ENCODE results near the gene CCK. TPM values are rescaled to one million over a fixed set of nuclear protein-coding genes. Genes with fewer than 3 reads are reported as not detected.

Gene CCK
- polyA plus RNA-seq, 3 donors, result 0.25 TPM; not detected in 2

DNA sequence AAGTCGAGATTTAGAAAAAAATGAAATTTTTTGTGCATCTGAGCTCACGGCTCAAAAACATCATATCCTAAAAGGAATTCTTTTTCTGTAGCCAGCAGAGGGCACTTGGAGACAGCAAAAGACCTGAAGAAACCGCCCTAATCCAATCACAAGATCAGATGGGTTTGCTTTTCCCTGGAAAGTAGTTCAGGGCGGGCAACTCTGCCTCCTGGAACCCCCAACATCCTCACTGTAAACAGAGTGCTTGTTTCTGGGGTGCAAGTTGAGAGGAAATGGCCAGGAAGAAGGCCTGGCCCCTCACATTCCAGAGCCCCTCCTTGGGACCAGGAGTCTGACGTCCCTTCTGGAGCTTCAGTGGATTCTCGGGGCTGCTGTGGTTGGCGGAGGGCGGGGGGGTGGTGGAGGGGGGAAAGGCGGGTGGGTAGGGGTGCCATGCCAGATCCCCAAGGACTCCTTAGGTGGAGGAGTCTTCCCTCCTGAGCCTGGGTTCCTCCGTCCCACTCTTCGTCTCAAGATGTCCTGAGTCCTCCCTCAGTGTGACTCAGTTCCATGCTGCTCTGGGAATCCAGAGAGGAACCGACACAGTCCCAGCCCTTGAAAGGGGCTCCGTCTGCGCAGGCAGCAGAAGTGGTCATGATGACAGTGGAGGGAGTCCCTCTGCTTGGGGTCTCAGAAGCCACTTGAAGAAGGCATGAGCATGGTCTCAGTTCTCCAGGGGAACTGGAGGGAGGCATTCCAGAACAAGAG, 35.9 kb downstream of the CCK start:
- H3K27ac ChIP-seq (ENCODE audit: low read depth, low read length), result no peak overlapping the region
- WGBS, 3 donors, result 39 to 54% (median 40%) methylated on average over 14 of the region's 14 CpGs

DNA sequence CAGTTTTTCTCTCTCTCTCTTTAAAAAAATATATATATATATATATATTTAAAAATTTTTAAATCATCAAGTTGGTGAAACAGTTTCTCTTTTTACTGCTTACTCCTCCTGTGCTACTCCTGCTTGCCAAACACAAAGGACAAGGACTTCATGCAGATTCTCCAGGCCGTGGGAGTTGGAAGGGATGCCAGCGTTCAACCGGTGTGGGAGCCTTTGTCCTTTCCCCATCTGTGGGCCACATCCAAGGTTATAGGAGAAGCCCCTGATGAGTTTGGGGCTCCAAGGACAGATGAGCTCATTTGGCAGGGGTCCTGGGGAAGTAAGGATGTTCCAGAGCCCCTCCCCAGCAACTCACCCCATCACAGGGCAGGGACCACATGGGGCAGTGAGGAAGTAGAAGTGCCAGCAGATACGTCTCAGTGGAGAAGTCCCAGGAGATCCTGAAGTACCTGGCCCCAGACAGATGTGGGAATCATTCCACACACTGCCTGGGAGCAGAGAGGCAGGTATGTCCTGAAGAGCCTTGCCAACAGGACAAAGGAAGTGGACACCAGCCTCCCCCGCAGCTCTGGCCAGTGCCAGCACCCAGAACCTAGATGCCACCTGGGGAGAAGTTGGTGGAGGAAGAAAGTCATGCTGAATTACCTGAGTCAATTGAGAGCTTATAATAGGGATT, 36.6 kb downstream of the CCK start:
- no peak overlapping the region for H3K27ac ChIP-seq (ENCODE audit: low read depth, low read length)
- 51 to 62% (median 52%) methylated on average over 5 of the region's 5 CpGs for WGBS, 3 donors

DNA sequence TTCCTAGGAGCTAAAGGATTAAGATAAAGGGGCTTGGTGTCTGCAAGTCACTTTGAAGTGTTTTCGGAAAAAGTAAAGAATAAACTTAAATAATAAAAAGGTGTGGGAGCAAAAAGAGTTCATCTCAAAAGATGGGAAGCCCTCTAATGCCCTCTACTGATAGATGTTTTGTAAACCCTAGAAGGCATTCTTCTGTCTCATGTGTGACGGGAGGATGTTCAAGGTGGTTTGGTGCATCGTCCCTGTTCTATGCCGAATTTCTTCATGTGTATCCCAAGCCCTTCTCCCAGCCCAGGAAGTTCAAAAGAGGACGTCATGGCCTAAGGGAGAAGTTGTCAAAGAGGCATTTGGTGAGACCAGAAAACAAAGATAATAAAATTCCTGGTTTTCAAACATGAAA, 37.2 kb downstream of the CCK start:
- 38 to 55% (median 47%) methylated on average over 5 of the region's 5 CpGs for WGBS, 3 donors
- H3K27ac ChIP-seq (ENCODE audit: low read depth, low read length), result no peak overlapping the region

DNA sequence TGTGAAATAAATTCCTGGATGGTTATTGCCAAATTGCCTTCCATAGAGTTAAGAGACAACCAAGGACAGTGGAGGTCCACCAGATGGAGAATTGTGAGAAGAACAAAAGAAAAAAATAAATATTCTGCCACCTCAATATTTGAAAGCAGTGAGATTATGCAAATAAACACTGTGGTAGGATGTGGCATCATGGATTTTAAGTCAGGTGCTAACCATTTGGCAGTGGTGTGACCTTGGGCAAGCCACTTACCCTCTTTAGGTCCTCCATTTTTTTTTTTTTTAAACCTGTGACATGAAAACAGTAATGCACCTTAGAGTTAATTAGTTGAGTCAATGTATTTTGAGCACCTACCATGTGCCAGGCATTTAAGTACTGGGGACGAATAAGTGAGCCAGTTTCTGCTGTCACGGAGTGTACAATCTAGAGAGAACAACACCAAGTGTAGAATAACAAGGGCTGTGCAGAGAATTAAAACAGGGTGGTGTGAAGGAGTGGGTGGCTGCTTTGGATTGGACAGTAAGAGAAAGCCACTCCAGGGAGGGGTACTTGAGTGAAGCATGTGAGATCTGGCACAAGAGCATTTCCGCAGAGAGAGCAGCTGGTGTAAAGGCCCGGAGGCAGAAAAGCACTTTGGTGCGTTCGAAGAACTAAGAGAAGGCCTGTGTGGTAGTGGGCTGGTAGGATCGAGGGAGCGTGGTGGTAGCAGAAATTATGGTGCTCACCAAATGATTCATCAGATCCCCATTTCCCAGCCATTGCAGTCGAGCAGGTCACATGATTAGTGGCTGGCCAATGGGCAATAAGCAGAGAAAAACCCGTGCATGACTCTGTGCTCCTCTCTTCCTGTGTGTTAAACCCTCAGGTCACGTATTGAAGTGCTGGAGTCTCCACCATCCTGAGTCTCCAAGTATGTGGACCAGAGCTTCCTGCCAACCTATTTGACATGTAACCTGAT, 39.2 kb downstream of the CCK start:
- no peak overlapping the region for H3K27ac ChIP-seq (ENCODE audit: low read depth, low read length)
- 82 to 86% (median 83%) methylated on average over 11 of the region's 11 CpGs for WGBS, 3 donors

DNA sequence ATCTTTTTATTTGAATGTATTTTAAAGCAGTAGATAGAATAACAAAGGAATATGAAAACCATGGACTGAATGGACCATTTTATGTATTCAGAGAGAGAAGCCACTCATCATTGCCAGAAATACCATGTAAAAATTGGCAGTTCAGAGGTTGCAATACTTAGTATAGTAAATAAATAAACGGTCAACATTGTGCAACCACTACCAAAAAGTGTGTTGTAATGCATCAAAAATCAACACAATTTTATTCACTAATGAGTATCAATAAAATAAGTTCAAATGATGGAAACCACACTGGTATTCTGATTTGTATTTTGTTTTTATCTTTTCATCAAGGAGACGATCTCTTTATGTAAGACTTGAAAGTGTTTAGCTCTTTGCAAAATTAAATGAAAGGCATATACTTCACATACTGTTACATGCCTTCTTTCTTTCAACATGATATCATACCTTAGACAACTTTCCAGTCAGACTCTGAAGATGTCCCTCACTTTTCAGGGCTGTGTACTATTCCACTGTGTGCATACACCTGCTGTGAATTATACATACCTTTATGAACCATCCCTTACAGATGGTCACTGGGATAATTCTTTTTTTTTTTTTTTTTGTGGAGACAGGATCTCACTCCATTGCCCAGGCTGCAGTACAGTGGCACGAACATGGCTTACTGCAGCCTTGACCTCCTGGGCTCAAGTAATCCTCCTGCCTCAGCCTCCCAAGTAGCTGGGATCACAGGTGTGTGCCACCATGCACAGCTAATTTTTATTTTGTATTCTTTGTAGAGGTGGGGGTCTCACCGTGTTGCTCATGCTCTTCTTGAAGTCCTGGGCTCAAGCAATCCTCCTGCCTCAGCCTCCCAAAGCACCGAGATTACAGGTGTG, 40.3 kb downstream of the CCK start:
- 69 to 94% (median 88%) methylated on average over 5 of the region's 5 CpGs for WGBS, 3 donors
- no peak overlapping the region for H3K27ac ChIP-seq (ENCODE audit: low read depth, low read length)

DNA sequence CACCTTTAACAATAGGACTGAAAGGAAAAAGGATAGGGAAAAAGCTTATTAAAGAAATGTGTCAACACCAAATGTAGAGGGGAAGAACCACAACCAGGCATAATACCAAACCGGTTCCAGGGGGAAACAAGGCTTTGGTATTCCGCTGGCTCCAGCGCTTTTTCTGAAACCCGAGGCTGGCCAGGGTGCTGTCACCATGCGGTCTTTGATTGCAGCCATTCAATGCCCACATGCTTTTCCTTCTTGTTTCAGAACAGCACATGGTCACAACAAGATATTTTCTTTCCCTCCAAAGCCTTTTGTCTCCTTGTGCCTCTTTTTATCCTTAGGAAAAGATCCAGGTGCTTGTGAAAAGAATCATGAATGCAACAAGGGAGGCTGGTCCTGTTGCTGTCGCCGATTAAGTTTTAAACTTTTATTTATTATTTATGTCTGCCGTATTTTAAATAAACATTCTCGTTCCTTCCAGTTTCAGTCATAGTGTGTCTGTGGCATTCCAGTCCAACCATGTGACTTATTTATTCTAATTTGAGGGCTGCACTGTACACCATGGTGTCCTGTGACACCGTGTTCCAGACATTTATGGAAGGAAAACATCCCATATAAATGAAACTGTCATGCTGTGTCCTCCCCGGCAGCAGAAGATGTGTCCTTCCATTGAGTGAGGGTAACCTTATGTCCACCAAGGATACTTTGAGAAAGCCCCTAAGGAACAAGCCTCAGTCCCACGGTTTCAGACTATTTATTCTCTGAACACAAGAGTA, 41.1 kb downstream of the CCK start:
- H3K27ac ChIP-seq (ENCODE audit: low read depth, low read length), result no peak overlapping the region
- WGBS, 3 donors, result 75 to 85% (median 80%) methylated on average over 12 of the region's 12 CpGs

DNA sequence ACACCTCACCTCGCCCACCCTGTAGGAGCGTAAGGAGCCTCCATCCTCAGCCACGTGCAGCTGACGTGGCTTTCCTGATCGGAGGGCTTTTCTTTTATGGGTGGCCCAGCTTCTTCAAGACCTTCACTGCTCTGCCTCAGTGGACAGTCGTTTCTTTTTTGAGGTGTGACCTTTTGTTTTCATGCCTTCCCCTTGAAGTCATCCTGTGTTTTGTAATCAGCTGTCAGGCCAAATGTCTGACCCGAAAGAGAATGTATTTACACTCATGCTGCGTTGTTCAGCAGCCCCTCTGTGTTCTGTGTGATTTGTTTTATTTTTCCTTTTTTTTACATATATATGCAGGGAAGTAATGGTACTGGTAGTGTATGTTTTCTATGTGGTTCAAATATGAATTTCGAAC, 41.8 kb downstream of the CCK start:
- WGBS, 3 donors, result 82 to 86% (median 83%) methylated on average over 9 of the region's 9 CpGs
- no peak overlapping the region for H3K27ac ChIP-seq (ENCODE audit: low read depth, low read length)

DNA sequence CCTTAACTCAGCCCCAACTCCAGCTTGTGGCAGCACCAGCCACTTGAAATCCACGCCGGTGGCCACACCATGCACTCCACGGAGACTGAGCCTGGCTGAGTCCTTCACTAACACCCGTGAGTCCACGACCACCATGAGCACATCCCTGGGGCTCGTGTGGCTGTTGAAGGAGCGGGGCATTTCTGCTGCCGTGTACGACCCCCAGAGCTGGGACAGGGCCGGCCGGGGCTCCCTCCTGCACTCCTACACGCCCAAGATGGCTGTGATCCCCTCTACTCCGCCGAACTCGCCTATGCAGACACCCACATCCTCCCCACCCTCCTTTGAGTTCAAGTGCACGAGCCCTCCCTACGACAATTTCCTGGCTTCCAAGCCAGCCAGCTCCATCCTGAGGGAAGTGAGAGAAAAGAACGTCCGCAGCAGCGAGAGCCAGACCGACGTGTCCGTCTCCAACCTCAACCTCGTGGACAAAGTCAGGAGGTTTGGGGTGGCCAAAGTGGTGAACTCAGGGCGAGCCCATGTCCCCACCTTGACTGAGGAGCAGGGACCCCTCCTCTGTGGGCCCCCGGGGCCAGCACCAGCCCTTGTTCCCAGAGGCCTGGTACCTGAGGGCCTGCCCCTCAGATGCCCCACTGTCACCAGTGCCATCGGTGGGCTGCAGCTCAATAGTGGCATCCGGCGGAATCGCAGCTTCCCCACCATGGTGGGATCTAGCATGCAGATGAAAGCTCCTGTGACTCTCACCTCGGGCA, 42.9 kb downstream of the CCK start:
- no peak overlapping the region for H3K27ac ChIP-seq (ENCODE audit: low read depth, low read length)
- WGBS, 3 donors, result 88 to 92% (median 90%) methylated on average over 31 of the region's 31 CpGs

DNA sequence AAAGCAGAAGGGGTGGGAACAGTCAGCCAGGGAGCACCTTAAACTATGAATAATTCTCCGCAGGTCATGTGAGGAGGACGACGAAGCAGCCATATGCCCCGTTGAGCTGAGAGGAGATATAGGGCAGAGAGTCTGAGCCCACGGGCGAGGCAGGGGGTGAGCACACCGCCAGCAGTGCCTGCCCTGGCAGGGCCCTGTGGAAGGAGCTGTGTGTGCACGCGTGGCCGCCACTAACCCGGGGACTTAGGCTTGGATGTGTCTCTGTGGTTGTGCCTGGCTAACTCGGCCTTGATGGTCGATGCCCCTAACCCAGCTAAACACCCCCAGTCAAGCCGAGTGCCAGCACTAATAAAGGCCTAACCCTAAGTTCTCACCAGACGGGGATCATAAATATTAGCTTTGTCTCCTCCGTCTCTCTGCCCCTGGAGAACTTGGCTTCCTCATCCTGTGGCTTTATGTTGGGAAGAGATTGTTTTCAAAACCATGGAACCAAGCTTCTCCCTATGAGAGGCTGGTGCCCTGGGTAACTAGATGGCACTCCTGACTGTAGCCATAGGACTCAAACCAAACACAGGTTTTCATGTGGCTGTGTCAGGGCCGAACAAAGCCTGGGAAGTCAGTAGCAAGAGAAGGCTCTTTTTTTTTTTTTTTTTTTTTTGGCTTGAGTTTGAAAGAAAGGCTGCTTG, 45.4 kb downstream of the CCK start:
- no peak overlapping the region for H3K27ac ChIP-seq (ENCODE audit: low read depth, low read length)
- WGBS, 3 donors, result 91 to 94% (median 91%) methylated on average over 17 of the region's 17 CpGs

DNA sequence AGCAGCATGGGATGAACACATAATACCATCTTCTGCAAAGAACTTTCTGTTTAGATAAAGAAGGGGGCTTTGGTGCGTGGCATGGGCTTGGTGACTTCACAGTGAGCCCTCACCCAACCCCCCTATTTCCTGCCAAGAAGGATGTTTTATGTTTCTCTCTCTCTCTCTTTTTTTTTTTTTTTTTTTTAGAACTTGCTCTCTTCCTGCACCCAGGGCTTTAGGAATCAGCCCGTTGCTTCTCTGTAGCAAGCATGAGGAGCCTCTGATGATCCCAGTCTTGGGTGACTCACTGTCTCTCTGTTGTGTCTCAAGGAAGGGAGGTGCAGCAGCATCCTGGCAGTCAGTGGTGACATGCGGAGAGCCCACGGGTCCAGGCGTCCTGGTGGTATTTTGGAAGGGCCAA, 49.1 kb downstream of the CCK start:
- 72 to 86% (median 78%) methylated on average over 5 of the region's 5 CpGs for WGBS, 3 donors
- H3K27ac ChIP-seq (ENCODE audit: low read depth, low read length), result no peak overlapping the region

DNA sequence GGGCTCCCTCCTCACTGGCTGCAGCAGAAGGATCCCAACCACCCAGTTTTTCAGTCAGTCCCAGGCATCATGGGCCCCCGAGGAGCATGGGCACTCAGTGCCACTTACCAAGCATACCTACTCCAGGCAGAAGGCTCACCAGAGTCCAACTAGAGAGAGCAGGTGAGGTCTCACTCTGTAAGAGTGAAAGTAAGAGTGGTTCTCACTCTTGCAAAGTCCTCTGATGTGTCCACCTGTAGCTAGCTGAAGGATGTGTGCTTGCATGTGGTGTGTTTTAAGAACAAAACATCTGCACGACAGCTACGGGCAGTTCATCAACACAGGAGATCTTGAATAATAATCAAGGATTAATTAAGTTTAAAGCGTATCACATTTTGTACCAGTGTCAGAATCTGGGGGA, 49.7 kb downstream of the CCK start:
- no peak overlapping the region for H3K27ac ChIP-seq (ENCODE audit: low read depth, low read length)
- WGBS, 3 donors, result 87 to 92% (median 89%) methylated on average over 4 of the region's 4 CpGs

DNA sequence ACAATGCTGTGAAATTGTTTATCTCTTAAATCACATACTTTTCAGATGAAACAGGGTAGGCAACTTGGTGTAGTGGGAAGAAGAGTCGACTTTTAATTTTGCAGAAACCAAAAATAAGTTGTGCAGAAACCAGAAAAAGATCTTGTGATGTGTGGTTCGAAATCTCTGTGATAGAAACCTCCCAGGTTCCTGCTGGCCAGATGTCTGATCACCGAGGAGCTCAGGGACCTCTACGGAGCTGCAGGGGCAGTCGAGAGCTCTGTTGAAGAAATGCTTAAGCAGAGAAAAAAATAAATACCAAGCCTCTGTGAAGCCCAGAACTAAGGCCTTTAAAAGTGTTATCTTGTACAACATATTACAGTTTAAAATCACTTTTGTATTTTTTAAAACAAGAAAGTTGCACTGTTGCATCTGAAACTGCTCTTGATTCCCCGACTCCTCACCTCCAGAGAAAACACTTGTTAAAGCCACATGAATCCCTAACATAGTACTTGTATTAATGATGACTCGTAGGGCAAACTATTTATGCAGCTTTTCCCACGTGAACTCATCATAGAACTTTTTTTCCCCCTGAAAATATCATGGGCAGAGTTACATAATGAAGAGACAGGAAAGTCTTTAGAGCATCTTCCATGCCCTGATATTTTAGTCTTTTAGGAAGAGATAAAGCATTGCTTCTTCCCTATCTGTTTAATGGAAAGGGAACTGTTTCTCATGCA, 51.3 kb downstream of the CCK start:
- no peak overlapping the region for H3K27ac ChIP-seq (ENCODE audit: low read depth, low read length)
- WGBS, 3 donors, result 65 to 81% (median 78%) methylated on average over 8 of the region's 8 CpGs

DNA sequence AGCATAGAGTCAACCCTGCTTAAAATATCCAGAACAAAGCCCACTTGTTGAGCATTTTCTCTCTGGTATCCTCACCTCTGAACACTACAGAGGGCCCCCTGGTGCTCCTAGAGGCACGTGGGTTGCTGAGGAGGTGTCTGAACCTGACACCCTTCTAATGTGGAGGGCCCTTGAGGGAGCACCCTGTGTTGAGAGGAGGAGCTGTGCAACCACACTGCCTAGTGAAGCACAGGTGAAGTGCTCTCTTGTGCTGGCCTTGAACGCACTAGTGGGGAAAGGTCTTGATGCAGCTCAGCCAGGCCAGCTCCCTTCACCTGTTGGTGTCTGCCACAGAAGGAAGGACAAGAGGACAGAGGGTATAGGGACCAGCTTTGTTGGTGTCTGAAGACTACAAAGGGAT, 51.9 kb downstream of the CCK start:
- H3K27ac ChIP-seq (ENCODE audit: low read depth, low read length), result no peak overlapping the region
- 75 to 86% (median 80%) methylated on average over 2 of the region's 2 CpGs for WGBS, 3 donors

DNA sequence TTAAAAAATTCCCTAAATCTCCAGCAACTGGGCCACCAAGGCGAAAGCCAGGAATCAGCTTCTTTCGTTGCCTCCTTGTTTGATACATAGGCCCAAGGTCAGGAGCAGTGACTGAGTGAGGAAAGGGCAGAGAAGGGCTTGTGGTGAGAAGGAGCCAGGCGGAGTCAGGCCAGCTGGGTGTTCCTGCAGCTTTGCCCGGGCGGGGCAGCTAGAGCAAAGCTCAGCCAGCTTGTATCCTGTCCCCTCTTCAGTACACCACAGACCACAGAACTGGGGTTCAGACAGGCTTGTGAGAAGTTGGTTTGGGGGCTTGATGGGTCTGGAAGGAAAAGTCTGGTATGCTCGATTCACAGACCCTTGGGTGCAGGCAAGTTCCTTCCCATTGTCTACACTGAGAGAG, 52.6 kb downstream of the CCK start:
- WGBS, 3 donors, result 77 to 86% (median 82%) methylated on average over 6 of the region's 6 CpGs
- no peak overlapping the region for H3K27ac ChIP-seq (ENCODE audit: low read depth, low read length)

DNA sequence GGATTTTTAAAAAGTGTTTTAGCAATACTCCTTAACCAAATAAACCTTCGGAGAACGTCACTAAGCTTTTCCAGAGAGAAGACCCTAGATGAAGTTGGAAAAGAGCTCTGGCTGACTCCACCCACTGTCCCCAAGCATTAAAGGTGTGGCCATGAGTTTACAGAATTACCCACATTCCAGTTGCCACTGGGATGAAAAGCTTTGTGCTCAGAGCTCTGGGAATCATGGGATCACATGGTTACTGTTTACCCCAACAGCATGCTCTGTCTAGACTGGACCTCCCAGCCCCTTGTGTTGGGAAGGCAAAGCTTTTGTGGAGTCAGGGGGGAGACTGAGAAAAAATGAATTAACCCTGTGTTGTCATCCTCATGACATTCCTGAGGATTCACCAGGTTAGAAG, 55.3 kb downstream of the CCK start:
- WGBS, 3 donors, result 46 to 92% (median 71%) methylated on average over 2 of the region's 2 CpGs

DNA sequence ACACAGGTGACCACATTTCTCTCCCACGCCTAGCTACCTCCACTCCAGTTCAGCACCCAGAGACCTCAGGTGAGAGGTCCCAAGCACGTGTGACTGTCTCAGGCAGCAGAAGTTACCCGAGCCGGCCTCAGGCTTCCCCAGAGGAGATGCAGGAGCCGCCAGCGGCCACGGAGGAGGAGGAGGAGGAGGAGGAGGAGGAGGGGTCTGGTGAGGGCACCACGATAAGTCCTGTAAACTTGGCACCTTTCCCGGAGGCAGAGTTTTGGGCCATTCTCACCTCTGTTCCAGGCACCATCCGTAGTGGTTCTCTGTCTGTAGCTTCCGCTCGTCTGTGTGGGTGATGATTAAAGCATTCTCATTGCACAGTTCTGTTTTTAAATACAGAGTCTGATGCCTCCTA, 56.1 kb downstream of the CCK start:
- 72 to 78% (median 74%) methylated on average over 11 to 12 of the region's 12 CpGs for WGBS, 3 donors

More for the DNA sequence above, 55.3 kb downstream of the CCK start:
- no peak overlapping the region for H3K27ac ChIP-seq (ENCODE audit: low read depth, low read length)

More for the DNA sequence above, 56.1 kb downstream of the CCK start:
- H3K27ac ChIP-seq (ENCODE audit: low read depth, low read length), result no peak overlapping the region

Data from adipose tissue (tissue), 3 donors.